ENCODE data around the gene KCNQ2.

KCNQ2 gene

GRCh38 chr20:63513207-63513606 lies 40.8 kb upstream of the KCNQ2 start:
- H3K27me3 ChIP-seq (ENCODE audit: control insufficient read depth, insufficient read depth, low read length): no peaks in the 10 kb centered on the region
- no peaks in the 10 kb centered on the region for H3K4me1 ChIP-seq (ENCODE audit: control insufficient read depth, insufficient read depth, low read length)
- no CpG with 5 or more reads among the region's 3 CpGs for WGBS (ENCODE audit: insufficient coverage, insufficient read length)
- H3K9me3 ChIP-seq (ENCODE audit: control insufficient read depth, insufficient read depth, low read length): no peaks in the 10 kb centered on the region
- no peak for DNase-seq (ENCODE audit: low read depth, low spot score)
- no peaks in the 10 kb centered on the region for H3K36me3 ChIP-seq (ENCODE audit: control insufficient read depth, insufficient read depth, low read length)
- no peak overlapping the region for H3K4me3 ChIP-seq (ENCODE audit: low read length)
- H3K27ac ChIP-seq (ENCODE audit: low read length): no peak overlapping the region

- WGBS (ENCODE audit: insufficient coverage, insufficient read length): no CpG with 5 or more reads among the region's 9 CpGs
- H3K36me3 ChIP-seq (ENCODE audit: control insufficient read depth, insufficient read depth, low read length): no peaks in the 10 kb centered on the region
- H3K4me3 ChIP-seq (ENCODE audit: low read length): no peak overlapping the region
- H3K27me3 ChIP-seq (ENCODE audit: control insufficient read depth, insufficient read depth, low read length): no peaks in the 10 kb centered on the region
- no peak for DNase-seq (ENCODE audit: low read depth, low spot score)
- no peaks in the 10 kb centered on the region for H3K9me3 ChIP-seq (ENCODE audit: control insufficient read depth, insufficient read depth, low read length)
- H3K4me1 ChIP-seq (ENCODE audit: control insufficient read depth, insufficient read depth, low read length): no peaks in the 10 kb centered on the region
- H3K27ac ChIP-seq (ENCODE audit: low read length): no peak overlapping the region
Measured at GRCh38 chr20:63509088-63509564, 36.7 kb upstream of the KCNQ2 start.

GRCh38 chr20:63508072-63508768 lies 35.8 kb upstream of the KCNQ2 start:
- no peaks in the 10 kb centered on the region for H3K27me3 ChIP-seq (ENCODE audit: control insufficient read depth, insufficient read depth, low read length)
- H3K27ac ChIP-seq (ENCODE audit: low read length): no peak overlapping the region
- DNase-seq (ENCODE audit: low read depth, low spot score): no peak
- H3K9me3 ChIP-seq (ENCODE audit: control insufficient read depth, insufficient read depth, low read length): no peaks in the 10 kb centered on the region
- no peaks in the 10 kb centered on the region for H3K4me1 ChIP-seq (ENCODE audit: control insufficient read depth, insufficient read depth, low read length)
- no CpG with 5 or more reads among the region's 33 CpGs for WGBS (ENCODE audit: insufficient coverage, insufficient read length)
- no peaks in the 10 kb centered on the region for H3K36me3 ChIP-seq (ENCODE audit: control insufficient read depth, insufficient read depth, low read length)
- H3K4me3 ChIP-seq (ENCODE audit: low read length): no peak overlapping the region

DNA sequence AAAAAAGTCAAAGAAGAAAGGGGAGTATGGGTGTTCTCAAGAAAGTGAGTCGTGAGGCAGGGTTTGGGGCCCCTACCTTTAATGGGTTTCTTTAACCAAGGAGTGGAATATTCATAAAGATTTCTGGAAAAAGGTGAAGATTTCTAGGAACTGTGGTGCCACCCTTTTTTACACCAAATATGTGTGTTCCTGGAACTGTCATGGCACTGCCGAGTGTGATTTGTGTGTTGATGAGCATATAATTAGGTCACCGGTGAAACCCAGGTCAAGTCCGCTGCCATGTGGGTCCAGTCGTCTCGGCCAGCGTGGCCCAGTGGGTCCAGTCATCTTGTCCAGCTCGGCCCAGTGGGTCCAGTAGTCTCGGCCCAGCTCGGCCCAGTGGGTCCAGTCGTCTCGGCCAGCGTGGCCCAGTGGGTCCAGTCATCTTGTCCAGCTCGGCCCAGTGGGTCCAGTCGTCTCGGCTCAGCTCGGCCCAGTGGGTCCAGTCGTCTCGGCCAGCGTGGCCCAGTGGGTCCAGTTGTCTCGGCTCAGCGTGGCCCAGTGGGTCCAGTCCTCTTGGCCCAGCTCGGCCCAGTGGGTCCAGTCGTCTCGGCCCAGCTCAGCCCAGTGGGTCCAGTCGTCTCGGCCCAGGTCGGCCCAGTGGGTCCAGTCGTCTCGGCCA lies 34.8 kb upstream of the KCNQ2 start:
- H3K27ac ChIP-seq (ENCODE audit: low read length): no peak overlapping the region
- H3K4me1 ChIP-seq (ENCODE audit: control insufficient read depth, insufficient read depth, low read length): peaks cover 7% of the 10 kb centered on the region
- H3K27me3 ChIP-seq (ENCODE audit: control insufficient read depth, insufficient read depth, low read length): no peaks in the 10 kb centered on the region
- no peaks in the 10 kb centered on the region for H3K36me3 ChIP-seq (ENCODE audit: control insufficient read depth, insufficient read depth, low read length)
- H3K9me3 ChIP-seq (ENCODE audit: control insufficient read depth, insufficient read depth, low read length): no peaks in the 10 kb centered on the region
- no CpG with 5 or more reads among the region's 30 CpGs for WGBS (ENCODE audit: insufficient coverage, insufficient read length)
- no peak overlapping the region for H3K4me3 ChIP-seq (ENCODE audit: low read length)
- DNase-seq (ENCODE audit: low read depth, low spot score): no peak

DNA sequence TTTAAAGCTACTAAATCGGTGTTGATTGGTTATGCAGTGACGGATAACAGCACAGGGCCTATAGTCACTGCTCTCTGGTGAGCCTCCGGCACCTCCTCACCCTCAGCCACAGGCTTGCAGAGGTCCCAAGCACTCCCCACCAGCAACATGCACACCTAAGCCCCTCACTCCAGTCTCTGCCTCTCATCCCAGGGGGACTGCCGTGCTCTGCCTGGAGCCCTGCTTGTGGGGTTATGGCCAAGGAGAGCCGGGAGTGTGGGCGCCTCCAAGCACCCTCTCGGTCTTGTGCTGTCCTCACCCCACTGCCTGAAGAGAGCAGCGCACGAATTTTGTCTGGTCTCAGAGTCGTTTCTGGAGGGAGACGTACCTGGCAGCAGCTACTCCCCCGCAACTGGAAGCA lies 33.3 kb upstream of the KCNQ2 start:
- no peaks in the 10 kb centered on the region for H3K27me3 ChIP-seq (ENCODE audit: control insufficient read depth, insufficient read depth, low read length)

GRCh38 chr20:63505281-63505680 lies 32.8 kb upstream of the KCNQ2 start:
- no peak overlapping the region for H3K4me3 ChIP-seq (ENCODE audit: low read length)
- no peaks in the 10 kb centered on the region for H3K27me3 ChIP-seq (ENCODE audit: control insufficient read depth, insufficient read depth, low read length)
- DNase-seq (ENCODE audit: low read depth, low spot score): no peak
- H3K4me1 ChIP-seq (ENCODE audit: control insufficient read depth, insufficient read depth, low read length): peaks cover 8% of the 10 kb centered on the region
- no peak overlapping the region for H3K27ac ChIP-seq (ENCODE audit: low read length)
- H3K36me3 ChIP-seq (ENCODE audit: control insufficient read depth, insufficient read depth, low read length): no peaks in the 10 kb centered on the region
- no CpG with 5 or more reads among the region's 8 CpGs for WGBS (ENCODE audit: insufficient coverage, insufficient read length)
- H3K9me3 ChIP-seq (ENCODE audit: control insufficient read depth, insufficient read depth, low read length): no peaks in the 10 kb centered on the region

More for the DNA sequence above, 33.3 kb upstream of the KCNQ2 start:
- peaks cover 8% of the 10 kb centered on the region for H3K4me1 ChIP-seq (ENCODE audit: control insufficient read depth, insufficient read depth, low read length)
- DNase-seq (ENCODE audit: low read depth, low spot score): no peak
- H3K27ac ChIP-seq (ENCODE audit: low read length): no peak overlapping the region
- no peaks in the 10 kb centered on the region for H3K9me3 ChIP-seq (ENCODE audit: control insufficient read depth, insufficient read depth, low read length)
- WGBS (ENCODE audit: insufficient coverage, insufficient read length): no CpG with 5 or more reads among the region's 12 CpGs
- no peaks in the 10 kb centered on the region for H3K36me3 ChIP-seq (ENCODE audit: control insufficient read depth, insufficient read depth, low read length)
- no peak overlapping the region for H3K4me3 ChIP-seq (ENCODE audit: low read length)

- no peak for DNase-seq (ENCODE audit: low read depth, low spot score)
- H3K27ac ChIP-seq (ENCODE audit: low read length): no peak overlapping the region
- peaks cover 3% of the 10 kb centered on the region; the same call in 1 of the 2 replicates for H3K27me3 ChIP-seq (ENCODE audit: control insufficient read depth, insufficient read depth, low read length)
- WGBS (ENCODE audit: insufficient coverage, insufficient read length): no CpG with 5 or more reads among the region's 9 CpGs
- H3K4me3 ChIP-seq (ENCODE audit: low read length): no peak overlapping the region
- peaks cover 8% of the 10 kb centered on the region for H3K4me1 ChIP-seq (ENCODE audit: control insufficient read depth, insufficient read depth, low read length)
- no peaks in the 10 kb centered on the region for H3K36me3 ChIP-seq (ENCODE audit: control insufficient read depth, insufficient read depth, low read length)
- H3K9me3 ChIP-seq (ENCODE audit: control insufficient read depth, insufficient read depth, low read length): no peaks in the 10 kb centered on the region
Measured at GRCh38 chr20:63504642-63505041, 32.2 kb upstream of the KCNQ2 start.

DNA sequence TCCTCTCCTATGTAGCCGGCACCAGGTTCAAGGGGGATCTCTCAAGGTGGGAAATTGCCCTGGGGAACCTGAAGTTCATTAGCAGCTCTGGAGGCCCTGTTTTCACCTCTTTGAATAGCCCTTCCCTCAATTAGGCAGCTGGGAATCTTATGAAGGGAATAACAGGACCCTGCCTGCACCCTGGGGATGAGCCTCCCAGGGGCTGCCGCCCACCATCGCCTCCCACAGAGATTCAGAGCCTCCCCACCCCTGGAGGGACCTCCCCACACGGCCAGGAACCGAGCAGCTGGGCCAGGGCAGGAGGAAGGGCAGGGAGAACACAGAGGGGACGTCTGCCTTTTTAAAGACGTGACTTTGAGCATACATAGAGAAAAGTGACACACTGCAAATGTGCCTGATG lies 31.1 kb upstream of the KCNQ2 start:
- Histone ChIP-seq H3K36me3 (ENCODE audit: control insufficient read depth, insufficient read depth, low read length) (no peaks in the 10 kb centered on the region), H3K4me3 (ENCODE audit: low read length) (no peak overlapping the region), H3K4me1 (ENCODE audit: control insufficient read depth, insufficient read depth, low read length) (peaks cover 8% of the 10 kb centered on the region), H3K27me3 (ENCODE audit: control insufficient read depth, insufficient read depth, low read length) (peaks cover 5% of the 10 kb centered on the region; the same call in 1 of the 2 replicates), H3K27ac (ENCODE audit: low read length) (no peak overlapping the region), H3K9me3 (ENCODE audit: control insufficient read depth, insufficient read depth, low read length) (no peaks in the 10 kb centered on the region)
- no peak for DNase-seq (ENCODE audit: low read depth, low spot score)
- WGBS (ENCODE audit: insufficient coverage, insufficient read length): no CpG with 5 or more reads among the region's 7 CpGs

DNA sequence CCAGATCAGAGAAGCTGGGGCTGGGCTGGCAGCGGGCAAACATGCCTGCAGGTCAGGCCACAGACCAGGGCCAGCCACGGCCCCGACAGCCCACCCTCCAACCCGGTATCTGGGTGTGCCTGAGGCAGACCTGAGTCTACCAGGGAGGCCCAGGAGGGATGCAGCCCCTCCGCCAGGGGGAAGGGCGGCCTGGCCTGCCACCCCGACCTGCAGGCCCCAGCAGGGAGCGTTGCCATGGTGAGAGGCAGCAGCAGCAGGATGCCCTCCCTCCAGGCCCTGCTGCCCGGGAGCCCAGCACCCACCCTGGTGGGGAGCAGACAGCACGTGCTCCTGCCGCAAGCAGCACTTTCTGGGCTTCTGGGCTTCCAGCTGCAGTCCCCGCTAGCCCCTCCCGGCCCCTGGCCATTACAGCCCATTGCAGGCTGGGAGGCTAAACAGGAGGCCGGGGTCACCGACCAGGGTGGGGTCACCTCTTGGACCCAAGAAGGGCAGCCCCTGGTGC lies 30.3 kb upstream of the KCNQ2 start:
- Histone ChIP-seq H3K4me1 (ENCODE audit: control insufficient read depth, insufficient read depth, low read length) (peaks cover 9% of the 10 kb centered on the region), H3K4me3 (ENCODE audit: low read length) (no peak overlapping the region), H3K27me3 (ENCODE audit: control insufficient read depth, insufficient read depth, low read length) (peaks cover 5% of the 10 kb centered on the region; the same call in 1 of the 2 replicates), H3K36me3 (ENCODE audit: control insufficient read depth, insufficient read depth, low read length) (no peaks in the 10 kb centered on the region), H3K27ac (ENCODE audit: low read length) (no peak overlapping the region), H3K9me3 (ENCODE audit: control insufficient read depth, insufficient read depth, low read length) (no peaks in the 10 kb centered on the region)
- no CpG with 5 or more reads among the region's 15 CpGs for WGBS (ENCODE audit: insufficient coverage, insufficient read length)
- no peak for DNase-seq (ENCODE audit: low read depth, low spot score)

GRCh38 chr20:63501818-63502670 lies 29.6 kb upstream of the KCNQ2 start:
- Histone ChIP-seq H3K27ac (ENCODE audit: low read length) (no peak overlapping the region), H3K27me3 (ENCODE audit: control insufficient read depth, insufficient read depth, low read length) (peaks cover 5% of the 10 kb centered on the region; the same call in 1 of the 2 replicates), H3K36me3 (ENCODE audit: control insufficient read depth, insufficient read depth, low read length) (no peaks in the 10 kb centered on the region), H3K9me3 (ENCODE audit: control insufficient read depth, insufficient read depth, low read length) (no peaks in the 10 kb centered on the region), H3K4me1 (ENCODE audit: control insufficient read depth, insufficient read depth, low read length) (peaks cover 10% of the 10 kb centered on the region), H3K4me3 (ENCODE audit: low read length) (peak overlapping the region; percentile 20; the same call in 1 of the 2 replicates)
- WGBS (ENCODE audit: insufficient coverage, insufficient read length): no CpG with 5 or more reads among the region's 26 CpGs
- DNase-seq (ENCODE audit: low read depth, low spot score): no peak
